ENCODE results near the gene ZNF546.

ZNF546 gene

DNA sequence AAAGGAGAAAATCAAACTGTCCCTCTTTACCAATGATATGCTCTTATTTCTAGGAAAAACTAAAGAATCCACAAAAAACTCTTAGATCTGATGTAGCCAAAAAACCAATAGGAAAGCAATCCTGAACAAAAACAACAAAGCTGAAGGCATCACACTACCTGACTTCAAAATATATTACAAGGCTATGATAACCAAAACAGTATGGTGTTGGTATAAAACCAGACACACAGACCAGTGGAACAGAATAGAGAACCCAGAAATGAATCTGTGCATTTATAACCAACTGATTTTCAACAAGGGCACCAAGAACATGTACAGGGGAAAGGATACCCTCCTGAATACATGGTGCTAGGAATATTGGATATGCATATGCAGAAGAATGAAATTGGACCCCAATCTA, 9.7 kb upstream of the ZNF546 start:
- H3K4me3 ChIP-seq (ENCODE audit: low read depth, low read length), result no peak overlapping the region
- no peak for DNase-seq (ENCODE audit: low read depth)
- TF ChIP-seq, protein P1, sequence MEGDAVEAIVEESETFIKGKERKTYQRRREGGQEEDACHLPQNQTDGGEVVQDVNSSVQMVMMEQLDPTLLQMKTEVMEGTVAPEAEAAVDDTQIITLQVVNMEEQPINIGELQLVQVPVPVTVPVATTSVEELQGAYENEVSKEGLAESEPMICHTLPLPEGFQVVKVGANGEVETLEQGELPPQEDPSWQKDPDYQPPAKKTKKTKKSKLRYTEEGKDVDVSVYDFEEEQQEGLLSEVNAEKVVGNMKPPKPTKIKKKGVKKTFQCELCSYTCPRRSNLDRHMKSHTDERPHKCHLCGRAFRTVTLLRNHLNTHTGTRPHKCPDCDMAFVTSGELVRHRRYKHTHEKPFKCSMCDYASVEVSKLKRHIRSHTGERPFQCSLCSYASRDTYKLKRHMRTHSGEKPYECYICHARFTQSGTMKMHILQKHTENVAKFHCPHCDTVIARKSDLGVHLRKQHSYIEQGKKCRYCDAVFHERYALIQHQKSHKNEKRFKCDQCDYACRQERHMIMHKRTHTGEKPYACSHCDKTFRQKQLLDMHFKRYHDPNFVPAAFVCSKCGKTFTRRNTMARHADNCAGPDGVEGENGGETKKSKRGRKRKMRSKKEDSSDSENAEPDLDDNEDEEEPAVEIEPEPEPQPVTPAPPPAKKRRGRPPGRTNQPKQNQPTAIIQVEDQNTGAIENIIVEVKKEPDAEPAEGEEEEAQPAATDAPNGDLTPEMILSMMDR (conservative IDR thresholded peaks at IDR 0.05; ENCODE audit: low read depth, low read length), result no peak

DNA sequence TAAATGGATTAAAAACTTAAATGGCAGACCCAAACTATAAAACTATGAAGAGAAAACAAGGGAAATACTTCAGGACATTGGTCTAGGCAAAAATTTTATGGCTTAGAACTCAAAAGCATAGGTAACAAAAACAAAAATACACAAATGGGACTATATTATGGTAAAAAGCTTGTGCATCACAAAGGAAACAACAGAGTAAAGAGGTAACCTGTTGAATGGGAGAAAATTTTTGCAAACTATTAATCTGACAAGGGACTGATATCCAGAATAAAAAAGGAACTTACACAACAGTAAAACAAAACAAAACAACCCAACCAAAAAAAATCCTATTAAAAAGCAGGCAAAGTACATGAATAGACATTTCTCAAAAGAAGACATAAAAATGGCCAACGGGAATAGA, 9.3 kb upstream of the ZNF546 start:
- TF ChIP-seq, protein P1 (conservative IDR thresholded peaks at IDR 0.05; ENCODE audit: low read depth, low read length), result no peak
- H3K4me3 ChIP-seq (ENCODE audit: low read depth, low read length), result no peak overlapping the region
- DNase-seq (ENCODE audit: low read depth), result no peak

DNA sequence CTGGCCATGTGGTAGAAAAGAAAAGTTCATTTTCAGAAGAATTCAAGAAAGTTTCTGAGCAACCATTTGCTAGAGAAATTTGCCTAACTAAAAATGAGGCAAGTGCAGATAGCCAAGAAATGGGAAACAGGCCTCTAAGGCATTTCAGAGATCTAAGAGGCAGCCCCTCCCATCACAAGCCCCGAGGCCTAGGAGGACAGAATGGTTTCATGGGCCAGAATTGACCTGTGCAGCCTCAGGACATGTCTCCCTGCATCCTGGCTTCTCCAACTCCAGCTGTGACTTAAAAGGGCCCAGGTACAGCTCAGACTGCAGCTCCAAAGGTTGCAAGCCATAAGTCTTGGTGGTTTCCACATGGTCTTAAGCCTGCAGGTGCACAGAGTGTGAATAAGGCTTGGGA, 3.3 kb upstream of the ZNF546 start:
- TF ChIP-seq, protein P1 (conservative IDR thresholded peaks at IDR 0.05; ENCODE audit: low read depth, low read length), result no peak
- no peak for DNase-seq (ENCODE audit: low read depth)
- no peak overlapping the region for H3K4me3 ChIP-seq (ENCODE audit: low read depth, low read length)

DNA sequence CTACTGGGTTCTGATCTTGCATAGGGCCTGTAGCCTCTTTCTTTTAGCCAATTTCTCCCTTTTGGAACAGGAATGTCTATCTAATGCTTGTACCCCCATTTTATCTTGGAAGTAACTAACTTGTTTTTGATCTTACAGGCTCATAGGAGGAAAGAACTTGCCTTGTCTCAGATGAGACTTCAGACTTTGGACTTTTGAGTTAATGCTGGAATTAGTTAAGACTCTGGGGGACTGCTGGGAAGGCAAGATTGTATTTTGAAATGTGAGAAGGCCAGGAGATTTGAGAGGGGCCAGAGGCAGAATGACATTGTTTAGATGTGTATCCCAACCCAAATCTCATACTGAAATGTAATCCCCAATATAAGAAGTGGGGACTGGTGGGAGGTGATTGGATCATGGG, 2.5 kb upstream of the ZNF546 start:
- H3K4me3 ChIP-seq (ENCODE audit: low read depth, low read length), result no peak overlapping the region
- TF ChIP-seq, protein P1 (conservative IDR thresholded peaks at IDR 0.05; ENCODE audit: low read depth, low read length), result no peak
- no peak for DNase-seq (ENCODE audit: low read depth)

DNA sequence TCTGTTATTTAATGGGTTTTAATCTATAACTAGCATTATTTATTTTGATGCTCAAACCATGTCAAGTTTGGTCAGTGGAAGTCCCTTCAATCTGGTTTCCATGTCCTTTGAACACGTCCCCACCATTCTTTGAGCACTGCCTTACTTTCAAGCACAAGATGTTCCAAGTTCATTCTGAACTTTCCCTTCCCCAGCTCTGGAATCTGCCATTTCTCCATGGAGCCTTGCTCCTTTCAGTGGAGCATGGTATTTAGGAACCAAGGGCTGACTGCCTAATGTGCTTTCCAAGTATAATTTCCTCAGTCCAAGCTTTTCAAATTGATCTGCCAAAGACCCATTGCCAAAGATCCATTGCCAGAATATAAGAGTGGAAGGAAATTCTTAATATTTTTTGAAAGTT, 1.1 kb upstream of the ZNF546 start:
- no peak overlapping the region for H3K4me3 ChIP-seq (ENCODE audit: low read depth, low read length)
- TF ChIP-seq, protein P1 (conservative IDR thresholded peaks at IDR 0.05; ENCODE audit: low read depth, low read length), result no peak

DNA sequence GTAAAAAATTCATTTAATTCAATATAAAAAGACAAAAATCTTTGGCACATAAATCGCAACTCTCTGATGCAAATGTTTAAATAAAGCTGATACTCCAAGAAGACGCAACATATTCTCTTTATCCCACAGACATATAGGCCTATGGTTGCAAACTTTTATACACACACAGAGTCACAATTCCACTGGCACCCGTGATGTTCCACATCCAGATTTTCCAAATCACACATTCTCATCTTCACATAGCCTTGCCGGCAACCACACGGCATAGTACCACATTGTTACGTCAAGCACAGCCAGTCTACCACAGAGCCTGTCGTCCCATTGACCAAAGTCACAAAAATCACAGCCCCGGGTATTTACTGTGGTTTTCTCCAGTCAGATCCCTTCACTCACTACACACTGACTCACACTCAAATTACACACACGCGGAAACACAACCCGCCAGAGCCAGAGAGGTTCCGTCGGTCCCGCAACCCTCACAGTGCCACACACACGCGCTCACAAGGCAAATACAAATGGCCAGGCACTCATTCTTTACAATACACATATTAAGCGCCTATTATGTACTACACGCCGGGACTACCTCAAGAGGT, 546 bp upstream of the ZNF546 start:
- DNase-seq (ENCODE audit: low read depth), result peak; percentile 53
- TF ChIP-seq, protein P1 (conservative IDR thresholded peaks at IDR 0.05; ENCODE audit: low read depth, low read length), result no peak
- H3K4me3 ChIP-seq (ENCODE audit: low read depth, low read length), result peak overlapping the region; percentile 85

More for the DNA sequence above, 1.1 kb upstream of the ZNF546 start:
- DNase-seq (ENCODE audit: low read depth), result no peak

DNA sequence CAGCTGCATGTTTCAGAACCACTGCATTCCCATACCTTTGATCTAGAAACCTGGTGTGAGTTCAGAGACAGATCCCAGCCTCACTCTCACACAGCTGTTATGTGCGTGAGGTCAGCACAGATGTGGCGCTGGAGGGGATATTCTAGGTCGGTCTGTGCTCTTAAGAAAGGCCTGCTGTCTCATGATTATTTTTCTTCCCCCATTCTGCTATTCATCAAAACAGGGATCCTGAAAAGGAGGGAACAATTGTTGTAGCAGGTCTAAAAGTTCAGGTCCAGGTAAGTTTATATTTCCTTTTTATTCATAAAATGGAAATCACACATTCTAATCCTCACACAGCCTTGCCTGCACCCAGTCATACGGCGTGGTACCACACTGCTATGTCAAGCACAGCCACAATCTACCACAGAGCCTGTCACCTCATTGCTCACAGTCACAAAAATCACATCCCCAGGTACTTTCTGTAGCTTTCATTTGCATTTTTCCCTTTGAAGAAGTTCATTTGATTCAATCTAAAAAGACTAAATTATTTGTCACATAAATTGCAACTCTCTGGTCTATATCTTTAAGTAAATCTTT, 867 bp downstream of the ZNF546 start:
- TF ChIP-seq, protein P1 (conservative IDR thresholded peaks at IDR 0.05; ENCODE audit: low read depth, low read length), result no peak
- H3K4me3 ChIP-seq (ENCODE audit: low read depth, low read length), result peak overlapping the region; percentile 85
- peak; percentile 60 for DNase-seq (ENCODE audit: low read depth)

Measured in choroid plexus epithelial cell (primary cell).